GM12878 (cell line): Measurements from ENCODE around the gene BMPR2. TPM values are rescaled to one million over a fixed set of nuclear protein-coding genes. Genes with fewer than 3 reads are reported as not detected.
"Not testable (repeated sequence)": the region's sequence is repeated elsewhere in the genome, so short reads cannot be mapped to it uniquely, and the experiment has no call there.

ENCODE experiments used
- ATAC-seq: fragments of 200-7000 bp; cut with Tn5 transposase; 3 replicates; pipeline ENCODE4 v1.9.1; 2020; ENCODE audit warnings: mild to moderate bottlenecking, moderate library complexity
- BruUV-seq: library from RNA; stranded (reverse); fragments of 400-500 nt; replicated peaks from 2 replicates; lab custom pipeline; 2021; lab: Mats Ljungman, UMichigan
- CTCF ChIA-PET: fragments of 300-600 bp; sonication (Branson Sonifier 250); formaldehyde crosslinking; extraction: SDS; loops from one replicate; lab custom pipeline; 2021; ENCODE audit warnings: inconsistent platforms; lab: Yijun Ruan, JAX
- POLR2A ChIA-PET: fragments of 350-600 bp; formaldehyde crosslinking; extraction: SDS; loops from one replicate; lab custom pipeline; 2021; ENCODE audit warnings: inconsistent platforms; lab: Charles Lee
- RAD21 ChIA-PET: fragments of 300-600 bp; sonication (Branson Sonifier 250); formaldehyde crosslinking; loops from one replicate; lab custom pipeline; 2023; ENCODE audit warnings: antibody characterized with exemption; ENCODE audit not compliant: unreplicated experiment; lab: Charles Lee
- SMC1A ChIA-PET: fragments of 300-600 bp; sonication (Branson Sonifier 250); formaldehyde crosslinking; loops from one replicate; lab custom pipeline; 2023; ENCODE audit not compliant: unreplicated experiment, uncharacterized antibody; lab: Charles Lee
- DNase-seq: peaks from one replicate; pipeline ENCODE4 v3.0.0-alpha.2; 2011; ENCODE audit warnings: low read depth, low spot score
- FAIRE-seq: peaks from 3 replicates; lab custom pipeline; 2011; peaks lifted over from hg19 to GRCh38; lab: Jason Lieb, UNC
- H2AFZ ChIP-seq: 2 replicates; pipeline ENCODE4 v1.6.0; 2011; ENCODE audit warnings: low read depth, low read length, control low read depth; ENCODE audit not compliant: control insufficient read depth
- H3K27ac ChIP-seq: 2 replicates; pipeline ENCODE4 v1.5.1; 2011; ENCODE audit warnings: control low read depth; ENCODE audit not compliant: control insufficient read depth, insufficient read depth
- H3K27me3 ChIP-seq, 2 experiments: replicated peaks in 1 of 2; 2 replicates each; pipeline versions ENCODE4 v1.6.0 to v1.6.1; 2011; ENCODE audit warnings: low read length in 1 of 2; ENCODE audit not compliant: control insufficient read depth in 2 of 2, insufficient read depth in 2 of 2
- H3K36me3 ChIP-seq, 2 experiments: 2 replicates each; pipeline ENCODE4 v1.5.1; 2011; ENCODE audit warnings: low read length in 1 of 2; ENCODE audit not compliant: control insufficient read depth in 2 of 2, insufficient read depth in 2 of 2
- H3K4me1 ChIP-seq: 2 replicates; pipeline ENCODE4 v1.6.1; 2011; ENCODE audit warnings: mild to moderate bottlenecking, low read length, moderate library complexity, mixed read lengths; ENCODE audit not compliant: control insufficient read depth, insufficient read depth
- H3K4me2 ChIP-seq: 2 replicates; pipeline ENCODE4 v1.6.0; 2011; ENCODE audit warnings: control low read depth; ENCODE audit not compliant: control insufficient read depth, insufficient read depth
- H3K4me3 ChIP-seq: fragments of 200-600 bp; sonication (generic); 2 replicates; pipeline ENCODE4 v1.5.1; 2016
- H3K79me2 ChIP-seq: 2 replicates; pipeline ENCODE4 v1.6.0; 2011; ENCODE audit warnings: low read length; ENCODE audit not compliant: control insufficient read depth, insufficient read depth
- H3K9ac ChIP-seq: 2 replicates; pipeline ENCODE4 v1.8.0; 2011; ENCODE audit warnings: low read length, control low read depth, mixed read lengths; ENCODE audit not compliant: control insufficient read depth, insufficient read depth
- H3K9me3 ChIP-seq: replicated peaks from 3 replicates; pipeline ENCODE4 v1.5.1; 2011; ENCODE audit warnings: mild to moderate bottlenecking, low read length; ENCODE audit not compliant: control insufficient read depth, insufficient read depth
- H4K20me1 ChIP-seq: 2 replicates; pipeline ENCODE4 v1.6.0; 2011; ENCODE audit not compliant: control insufficient read depth, insufficient read depth
- BRCA1 ChIP-seq: IDR thresholded peaks from 2 replicates; pipeline ENCODE4 v1.6.1; 2011; ENCODE audit warnings: low read depth, low read length, improper control_type of control experiment
- EP300 ChIP-seq, 2 experiments: fragments of 150-350 bp in 1 of 2; IDR thresholded peaks; 2 replicates each; pipeline ENCODE4 v1.6.1; 2011 to 2012; ENCODE audit warnings: low read depth in 2 of 2, low read length in 2 of 2, borderline replicate concordance in 1 of 2, improper control_type of control experiment in 1 of 2, inconsistent platforms in 1 of 2; ENCODE audit not compliant: control insufficient read depth in 1 of 2
- JUND ChIP-seq: IDR thresholded peaks from 2 replicates; pipeline ENCODE4 v1.6.1; 2012; ENCODE audit warnings: low read depth, mild to moderate bottlenecking, low read length, improper control_type of control experiment, moderate library complexity
- MLLT1 ChIP-seq: fragments of 450-650 bp; IDR thresholded peaks from 2 replicates; pipeline ENCODE4 v1.6.1; 2016; ENCODE audit warnings: mild to moderate bottlenecking
- PML ChIP-seq: IDR thresholded peaks from 2 replicates; pipeline ENCODE4 v1.6.1; 2012; ENCODE audit warnings: low read length, inconsistent platforms
- RFX5 ChIP-seq: IDR thresholded peaks from 2 replicates; pipeline ENCODE4 v1.6.1; 2011; ENCODE audit warnings: low read depth, low read length, improper control_type of control experiment
- SP1 ChIP-seq: IDR thresholded peaks from one replicate; pipeline ENCODE4 v1.6.1; 2011; ENCODE audit warnings: low read depth, low read length
- SPI1 ChIP-seq: IDR thresholded peaks from 2 replicates; pipeline ENCODE4 v1.6.1; 2011; ENCODE audit warnings: low read depth, mild to moderate bottlenecking, low read length, moderate library complexity, borderline replicate concordance; ENCODE audit not compliant: insufficient read depth
- STAT1 ChIP-seq: fragments of 450-650 bp; conservative IDR thresholded peaks from 2 replicates; pipeline ENCODE4 v1.6.1; 2014; ENCODE audit warnings: antibody characterized with exemption, mild to moderate bottlenecking
- TCF7 ChIP-seq: IDR thresholded peaks from 2 replicates; pipeline ENCODE4 v1.6.1; 2014; ENCODE audit warnings: antibody characterized with exemption, borderline replicate concordance
- ZZZ3 ChIP-seq: IDR thresholded peaks from 2 replicates; pipeline ENCODE4 v1.6.1; 2011; ENCODE audit warnings: low read depth; ENCODE audit not compliant: control insufficient read depth, insufficient read length
- WGBS: methylation state at CpG from one replicate; pipeline ENCODE4 v1.1.6; 2016; ENCODE audit warnings: low lambda C conversion rate; ENCODE audit not compliant: insufficient replicate concordance, insufficient coverage; ENCODE audit errors: missing lambda C conversion rate; 5-methylcytosine and 5-hydroxymethylcytosine counted together
- in situ Hi-C: fragments of 300-500 bp; cut with MboI; formaldehyde crosslinking; loops from 9 replicates; pipeline ENCODE4 v1.14.3; 2018; ENCODE audit warnings: mixed read lengths
- intact Hi-C: fragments of 100-400 bp; cut with micrococcal nuclease; formaldehyde crosslinking; loops from one replicate; pipeline ENCODE4 v1.14.2; 2022; ENCODE audit not compliant: unreplicated experiment
- polyA plus RNA-seq, 11 experiments: library from polyadenylated mRNA; depleted of rRNA in 4 of 11; unstranded in 6 of 11; stranded (reverse) in 5 of 11; fragments of >200 nt; fragmentation: Nextera tagmentation in 4 of 11; fragmentation: Illumina TruSeq in 1 of 11; extraction: Ambion mirVana in 4 of 11; extraction: Trizol in 1 of 11; gene quantifications; 1 replicate in 1 of 11; 2 replicates in 10 of 11; pipeline versions ENCODE4 v1.2.1 to v1.2.3, GENCODE V29; 2011 to 2016; ENCODE audit warnings: inconsistent platforms in 2 of 11, missing spikeins in 2 of 11, low read depth in 1 of 11
- total RNA-seq, 4 experiments: library from RNA; depleted of rRNA in 3 of 4; stranded (reverse); fragments of >200 nt in 3 of 4; fragmentation: Illumina TruSeq in 1 of 4; extraction: Trizol in 1 of 4; gene quantifications; 2 replicates each; pipeline versions ENCODE4 v1.2.1 to v1.2.3, GENCODE V29; 2013 to 2021

BMPR2 gene
- total and polyA plus RNA-seq, 10 of the 15 experiments (the other 5 are each of a cell fraction or from before 2014, with no cell fraction given): 2.4 to 33.0 (median 7.1) TPM

GRCh38 chr2:202355993-202356505, 20.1 kb upstream of the BMPR2 start:
- Histone ChIP-seq H3K79me2 (no peaks in the 10 kb centered on the region), H3K4me2 (no peak overlapping the region), H3K9ac (no peak overlapping the region), H2AFZ (no peak overlapping the region), H3K27me3 (no peaks in the 10 kb centered on the region), H3K4me1 (no peaks in the 10 kb centered on the region), H3K36me3 (no peaks in the 10 kb centered on the region), H4K20me1 (no peaks in the 10 kb centered on the region), H3K27ac (no peak overlapping the region), H3K9me3 (no peaks in the 10 kb centered on the region), H3K4me3 (no peak overlapping the region)
- no peak for FAIRE-seq
- no TSS peak for BruUV-seq
- TF ChIP-seq STAT1: no peak
- no peak for TF ChIP-seq RFX5
- TF ChIP-seq ZZZ3: no peak
- TF ChIP-seq SPI1: no peak
- no peak for TF ChIP-seq JUND
- TF ChIP-seq PML: no peak
- TF ChIP-seq BRCA1: no peak
- no peak for TF ChIP-seq MLLT1
- no peak for TF ChIP-seq TCF7
- no peak for TF ChIP-seq SP1
- TF ChIP-seq EP300 (IDR thresholded peaks at IDR 0.05; ENCODE audit: borderline replicate concordance in 1 of 2, control insufficient read depth in 1 of 2, low read depth in 2 of 2, low read length in 2 of 2): no peak
- in situ Hi-C loops: no loop called here
- RAD21 ChIA-PET: no interaction called here
- POLR2A ChIA-PET: no interaction called here
- ATAC-seq: no peak
- intact Hi-C loops: no loop called here
- DNase-seq: no peak
- WGBS: 95% methylated on average over 1 of the region's 1 CpG
- CTCF ChIA-PET: interaction anchor here (1.2 kb wide), 1 partner anchor 8 kb away, joined by 3 read pairs; no protein-coding TSS in a partner anchor
- SMC1A ChIA-PET: no interaction called here

GRCh38 chr2:202358924-202359323, 17.2 kb upstream of the BMPR2 start:
- intact Hi-C loops, POLR2A ChIA-PET, CTCF ChIA-PET: not testable (repeated sequence)

More at GRCh38 chr2:202358924-202359323, 17.2 kb upstream of the BMPR2 start:
- DNase-seq, FAIRE-seq, H2AFZ ChIP-seq, ATAC-seq, H3K4me1 ChIP-seq, H3K4me2 ChIP-seq, H3K27me3 ChIP-seq, BruUV-seq, H3K79me2 ChIP-seq, H4K20me1 ChIP-seq, H3K9me3 ChIP-seq, SMC1A ChIA-PET, RAD21 ChIA-PET, H3K9ac ChIP-seq, H3K36me3 ChIP-seq, H3K4me3 ChIP-seq, in situ Hi-C loops, H3K27ac ChIP-seq: not testable (repeated sequence)
- WGBS: 89% methylated on average over 8 of the region's 8 CpGs
